Suprapubic skin (tissue), 4 donors: Measurements from ENCODE around the gene DIAPH2.

Experiments used
- CTCF ChIP-seq, 2 donors: fragments of 200-600 bp in 1 of 2; fragments of 450-650 bp in 1 of 2; sonication (generic) in 1 of 2; IDR thresholded peaks; one replicate each; pipeline ENCODE4 v1.5.1; 2016 to 2019; ENCODE audit warnings: antibody characterized with exemption in 2 of 2, mild to moderate bottlenecking in 1 of 2, moderate library complexity in 1 of 2
- EP300 ChIP-seq: sonication (generic); formaldehyde crosslinking; IDR thresholded peaks from one replicate; pipeline ENCODE4 v1.6.1; 2017; ENCODE audit warnings: antibody characterized with exemption
- POLR2A ChIP-seq, 2 donors: fragments of 450-650 bp; IDR thresholded peaks; one replicate each; pipeline ENCODE4 v1.6.1; 2017; ENCODE audit warnings: antibody characterized with exemption in 2 of 2, mild to moderate bottlenecking in 2 of 2, moderate library complexity in 2 of 2
- POLR2AphosphoS5 ChIP-seq, 3 donors: sonication (generic); formaldehyde crosslinking; IDR thresholded peaks; one replicate each; pipeline ENCODE4 v1.6.1; 2017; ENCODE audit warnings: antibody characterized with exemption in 3 of 3

- TF ChIP-seq CTCF (IDR thresholded peaks at IDR 0.05) (no peak), POLR2A (IDR thresholded peaks at IDR 0.05) (no peak), POLR2AphosphoS5 (IDR thresholded peaks at IDR 0.05) (no peak), EP300 (no peak)
Measured at GRCh38 chrX:97310373-97310772, 625.7 kb downstream of the DIAPH2 start.
